Stimulated activated CD8-positive, alpha-beta memory T cell treated with anti-CD3 and anti-CD28 coated beads, Interleukin-15, amount 100 ng/mL, for 24 hours (primary cell): ENCODE data around the gene FBXO31.

Experiments used
- DNase-seq: peaks from one replicate; pipeline ENCODE4 v3.0.0-alpha.2; 2020; ENCODE audit warnings: low read depth

Gene FBXO31

GRCh38 chr16:87309620-87310525, 73.7 kb downstream of the FBXO31 start:
- no peak for DNase-seq

DNA sequence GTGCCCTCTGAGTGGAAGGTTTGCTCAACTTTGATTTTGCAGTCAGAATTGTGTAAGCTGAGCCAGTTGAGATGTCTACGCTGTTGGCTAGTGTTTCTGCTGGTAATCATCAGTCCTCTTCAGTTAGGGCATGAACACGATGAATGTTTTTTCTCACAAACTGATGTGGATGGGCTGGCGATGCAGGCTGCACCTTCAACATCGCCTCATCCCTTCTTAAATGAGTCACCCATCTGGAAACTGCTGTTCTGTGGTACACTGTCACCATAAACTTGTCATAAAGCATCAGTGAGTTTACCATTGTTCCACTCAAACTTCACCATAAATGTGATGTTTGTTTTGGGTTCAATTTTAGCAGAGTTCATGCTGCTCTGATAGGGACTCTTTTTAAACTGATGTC, 74.8 kb downstream of the FBXO31 start:
- DNase-seq, result no peak

DNA sequence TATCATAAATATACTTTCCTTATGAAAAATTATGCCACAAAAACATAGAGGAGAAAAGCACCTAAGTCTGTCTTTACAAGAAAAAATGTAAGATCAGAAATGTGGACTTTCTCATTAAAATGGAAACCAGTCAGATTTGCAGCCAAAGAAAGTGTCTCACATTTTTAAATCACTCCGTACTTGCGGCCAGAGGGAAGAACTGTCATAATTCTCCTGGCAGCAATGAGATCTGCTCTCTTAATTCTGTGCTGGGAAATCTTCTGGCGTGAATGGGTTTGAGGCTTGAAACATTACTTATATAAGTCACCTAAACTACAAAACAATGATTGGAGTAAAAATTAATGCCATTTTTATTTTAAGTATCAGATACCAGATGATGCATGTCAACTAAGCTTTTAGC, 77.1 kb downstream of the FBXO31 start:
- DNase-seq, result no peak

- DNase-seq, result no peak
Observed at GRCh38 chr16:87305505-87306391, 77.8 kb downstream of the FBXO31 start.

GRCh38 chr16:87304951-87305350, 78.6 kb downstream of the FBXO31 start:
- no peak for DNase-seq

GRCh38 chr16:87303962-87304521, 79.5 kb downstream of the FBXO31 start:
- no peak for DNase-seq

DNA sequence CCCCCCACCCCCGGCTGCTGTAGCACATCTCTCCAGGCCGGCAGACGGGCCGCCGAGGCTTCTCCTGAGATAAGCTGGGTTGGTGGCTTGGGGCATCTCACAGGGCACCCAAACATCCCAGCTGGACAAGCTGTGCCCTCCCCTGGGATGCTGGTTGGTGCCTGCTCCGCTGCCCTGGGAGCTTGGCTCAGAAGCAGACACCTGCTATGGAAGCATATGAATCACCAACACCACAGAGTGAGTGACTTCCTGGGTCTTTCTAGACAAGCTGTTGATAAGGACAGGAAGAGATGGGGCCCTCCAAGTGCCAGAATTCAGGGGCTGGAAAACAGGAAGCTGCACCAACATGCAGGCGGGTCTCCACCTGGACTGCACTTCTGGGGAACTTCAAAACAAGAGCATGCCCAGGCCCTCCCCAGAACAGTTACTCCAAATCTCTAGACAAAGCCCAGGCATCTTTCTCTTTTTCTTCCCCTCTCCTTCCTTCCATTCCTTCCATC, 80.1 kb downstream of the FBXO31 start:
- no peak for DNase-seq

GRCh38 chr16:87298857-87299465, 84.6 kb downstream of the FBXO31 start:
- no peak for DNase-seq

DNA sequence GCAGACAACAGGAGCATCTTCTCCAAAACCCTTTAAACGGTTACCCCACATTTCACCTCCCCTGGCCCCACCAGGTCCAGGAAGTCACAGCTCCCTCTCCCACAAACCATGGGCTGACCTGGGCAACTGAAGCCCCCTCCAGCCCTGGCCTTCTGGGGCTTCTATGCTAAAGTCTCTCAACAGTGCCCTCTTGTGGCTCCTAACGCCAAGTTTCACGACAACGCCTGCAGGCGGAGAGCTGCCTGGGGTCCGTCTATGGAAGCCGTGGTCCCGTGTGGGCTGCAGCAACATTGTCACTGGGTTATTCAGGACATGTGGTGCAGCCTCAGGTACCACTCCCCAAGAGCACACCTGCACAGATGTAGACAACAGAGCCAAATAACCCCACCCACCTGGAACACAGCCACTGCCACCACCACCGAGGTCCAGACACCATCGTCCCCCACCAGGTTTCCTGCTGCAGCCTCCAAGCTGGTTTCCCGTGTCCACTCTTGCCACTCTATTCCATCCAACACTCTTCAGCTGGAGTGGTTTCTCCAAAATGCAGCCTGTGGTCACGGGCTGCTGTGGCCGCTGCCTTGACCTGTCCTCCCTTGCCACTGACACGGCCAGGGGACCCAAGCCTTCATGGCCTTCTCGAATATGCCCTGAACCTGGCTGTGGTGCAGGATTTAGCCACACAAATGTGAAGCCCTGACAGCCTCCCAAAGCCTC, 85.5 kb downstream of the FBXO31 start:
- no peak for DNase-seq

DNA sequence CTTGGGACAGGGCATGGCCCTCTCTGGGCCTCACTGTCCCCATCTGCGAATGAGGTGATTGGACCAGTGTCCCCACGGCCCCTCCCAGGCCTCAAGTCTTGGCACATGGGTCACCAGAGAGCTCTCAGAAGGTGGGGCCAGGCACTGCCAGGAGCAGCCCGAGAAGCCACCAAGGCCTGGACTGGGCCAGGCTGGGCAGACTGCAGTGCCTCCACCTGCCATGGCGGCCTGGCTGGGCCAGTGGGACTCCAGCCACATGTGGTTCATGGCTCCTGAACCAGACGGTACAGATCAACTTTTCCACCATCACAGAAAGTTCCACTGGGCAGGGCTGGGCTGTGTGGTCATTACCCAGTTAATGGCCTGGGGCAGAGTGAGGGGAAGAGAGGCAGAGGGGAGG, 86.2 kb downstream of the FBXO31 start:
- DNase-seq, result no peak

DNA sequence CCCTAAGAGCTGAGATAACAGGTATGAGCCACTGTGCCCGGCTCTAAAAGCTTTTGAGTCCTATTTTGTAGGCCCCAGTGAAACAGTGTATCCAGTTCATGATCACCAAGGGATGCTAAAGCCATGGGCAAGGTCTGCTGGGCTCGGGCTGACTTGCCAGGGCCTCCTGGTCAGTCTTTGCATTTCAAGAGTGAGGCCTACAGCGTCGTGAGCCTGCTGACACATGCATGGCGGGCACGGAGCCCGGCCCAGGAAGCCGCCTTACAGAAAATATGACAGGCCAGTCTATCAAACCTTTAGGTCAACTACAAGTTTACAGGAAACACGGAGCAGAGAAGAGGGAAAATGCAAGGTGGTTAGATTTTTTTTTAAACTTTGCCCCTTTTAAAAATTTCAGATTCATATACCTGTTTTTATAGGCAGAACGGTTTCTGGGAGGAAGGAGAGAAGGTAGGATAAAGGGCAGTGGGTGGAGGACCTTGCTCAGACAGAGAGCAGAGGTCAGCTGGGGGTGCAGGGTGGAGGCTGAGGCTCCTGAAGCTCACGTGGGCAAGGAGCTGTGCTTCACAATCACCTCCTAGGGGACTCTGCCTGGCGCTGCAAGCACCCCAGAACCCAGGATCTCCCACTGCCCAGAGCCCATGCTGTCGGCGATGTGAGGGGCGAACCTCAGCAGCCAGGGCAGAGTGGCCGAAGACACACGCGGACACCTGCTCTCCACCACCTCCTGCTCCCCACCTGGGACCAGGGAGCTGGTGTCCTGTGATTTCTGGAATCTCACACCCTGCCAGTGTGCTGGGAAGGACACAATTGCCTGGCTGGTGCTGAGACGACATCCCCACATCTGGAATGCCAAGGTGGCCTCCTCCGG, 87.7 kb downstream of the FBXO31 start:
- no peak for DNase-seq

DNA sequence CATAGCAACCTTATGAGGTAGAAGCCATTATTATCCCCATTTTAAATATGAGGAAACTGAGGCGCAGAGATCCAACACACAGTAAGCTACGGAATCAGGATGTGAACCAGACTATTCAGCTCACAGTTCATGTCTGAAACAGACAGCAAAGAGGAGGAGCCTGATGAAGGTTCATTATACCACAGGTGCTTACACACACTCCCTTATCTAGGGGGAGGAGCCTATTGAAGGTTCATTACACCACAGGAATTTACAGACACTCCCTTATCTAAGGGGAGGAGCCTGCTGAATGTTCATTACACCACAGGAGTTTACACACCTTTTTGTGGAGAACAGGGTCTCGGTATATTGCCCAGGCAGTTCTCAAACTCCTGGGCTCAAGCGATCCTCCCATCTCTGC, 88.3 kb downstream of the FBXO31 start:
- no peak for DNase-seq

DNA sequence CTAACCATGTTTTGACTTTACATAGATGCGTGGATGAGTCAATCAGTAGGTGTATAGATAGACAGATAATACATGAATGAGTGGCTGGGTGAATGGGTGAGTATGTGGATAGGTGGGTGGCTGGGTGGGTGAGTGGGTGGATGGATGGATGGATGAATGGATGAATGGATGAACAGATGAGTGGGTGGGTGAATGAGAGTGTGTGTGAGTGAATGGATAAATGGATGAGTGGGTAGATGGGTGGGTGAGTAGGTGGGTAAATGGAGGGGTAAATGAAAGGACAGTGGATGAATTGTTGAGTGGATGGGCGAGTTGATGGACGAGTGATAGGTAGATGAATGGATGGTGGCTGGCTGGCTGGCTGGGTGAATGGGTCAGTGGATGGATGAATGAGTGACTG, 89.6 kb downstream of the FBXO31 start:
- no peak for DNase-seq

DNA sequence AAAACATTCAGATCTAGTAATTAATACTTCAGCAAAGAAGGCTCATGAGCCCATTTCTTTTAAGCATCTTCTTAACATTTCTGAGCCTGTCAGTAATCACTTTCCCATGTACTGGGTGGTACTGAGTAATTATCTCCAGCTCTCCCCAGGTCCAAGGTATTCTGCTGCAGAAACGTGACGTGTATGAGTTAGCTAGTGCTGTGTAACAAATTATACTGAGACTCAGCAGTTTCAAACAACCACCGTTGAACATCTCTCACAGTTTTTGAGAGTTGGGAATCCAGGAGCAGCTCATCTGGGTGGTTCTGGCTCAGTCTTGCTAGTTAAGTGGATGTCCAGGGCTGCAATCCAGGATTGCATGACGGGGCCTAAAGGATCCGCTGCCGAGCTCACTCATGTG, 91.6 kb downstream of the FBXO31 start:
- DNase-seq, result no peak

DNA sequence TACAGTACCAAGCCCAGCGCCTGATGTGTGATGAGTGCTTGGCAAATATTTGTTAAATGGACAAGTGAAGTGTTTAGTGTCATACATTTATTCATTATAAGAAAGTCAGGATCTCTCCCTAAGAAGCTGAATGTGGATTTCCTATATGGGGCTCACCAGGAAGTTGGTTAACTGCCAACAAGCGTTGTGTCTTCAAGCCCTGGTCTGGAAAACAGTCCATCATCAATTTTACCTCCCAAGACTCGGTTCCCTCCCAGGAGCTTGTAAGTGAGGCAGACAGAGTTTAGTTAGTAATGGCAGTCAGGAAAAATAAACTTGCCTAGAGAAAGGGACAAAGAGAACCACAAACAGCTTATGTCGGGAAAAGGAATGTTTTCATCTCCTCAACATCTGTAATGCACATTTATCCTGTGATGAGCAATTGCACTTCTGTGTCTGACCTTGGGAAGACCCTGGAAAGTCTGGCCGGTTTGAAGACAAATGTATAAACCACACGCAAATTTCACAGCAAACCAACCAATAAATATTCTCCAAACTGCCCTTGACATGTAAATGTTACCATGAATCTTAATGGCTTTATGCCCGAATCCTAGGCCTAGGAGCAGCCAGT, 94.7 kb downstream of the FBXO31 start:
- DNase-seq, result no peak

DNA sequence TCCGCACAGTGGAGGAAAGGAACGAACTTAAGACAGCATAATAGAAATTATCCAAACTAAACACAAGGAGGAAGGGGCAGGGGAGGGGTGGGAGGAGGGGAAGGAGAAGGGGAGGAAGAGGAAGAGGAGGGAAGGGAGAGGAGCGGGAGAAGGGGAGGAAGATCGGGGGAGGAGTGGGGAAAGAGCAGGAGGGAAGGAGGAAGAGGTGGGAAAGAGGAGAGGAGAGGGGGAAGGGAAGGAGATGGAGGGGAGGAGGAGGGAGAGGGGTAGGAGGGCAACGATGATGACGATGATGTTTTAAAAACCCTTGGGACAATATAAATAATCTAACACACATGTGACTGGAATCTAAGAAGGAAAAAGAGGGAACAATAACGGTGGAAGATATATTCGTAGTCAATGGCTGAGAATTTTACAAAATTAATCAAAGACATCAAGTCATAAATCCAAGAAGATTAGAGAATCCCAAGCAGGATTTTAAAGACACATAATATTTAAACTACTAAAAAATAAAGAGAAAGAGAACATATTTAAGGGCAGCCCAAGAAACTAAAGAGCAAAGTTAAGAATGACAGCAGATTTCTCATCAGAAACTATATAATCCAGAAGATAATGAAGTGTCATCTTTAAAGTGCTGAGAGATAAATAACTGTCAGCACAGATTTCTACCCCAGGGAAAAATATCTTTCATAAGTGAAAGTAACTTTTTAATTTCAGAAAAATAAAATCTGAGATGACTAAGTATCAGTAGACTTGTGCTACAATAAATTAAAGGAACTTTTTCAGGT, 96.5 kb downstream of the FBXO31 start:
- no peak for DNase-seq

GRCh38 chr16:87284183-87284582, 99.4 kb downstream of the FBXO31 start:
- no peak for DNase-seq

DNA sequence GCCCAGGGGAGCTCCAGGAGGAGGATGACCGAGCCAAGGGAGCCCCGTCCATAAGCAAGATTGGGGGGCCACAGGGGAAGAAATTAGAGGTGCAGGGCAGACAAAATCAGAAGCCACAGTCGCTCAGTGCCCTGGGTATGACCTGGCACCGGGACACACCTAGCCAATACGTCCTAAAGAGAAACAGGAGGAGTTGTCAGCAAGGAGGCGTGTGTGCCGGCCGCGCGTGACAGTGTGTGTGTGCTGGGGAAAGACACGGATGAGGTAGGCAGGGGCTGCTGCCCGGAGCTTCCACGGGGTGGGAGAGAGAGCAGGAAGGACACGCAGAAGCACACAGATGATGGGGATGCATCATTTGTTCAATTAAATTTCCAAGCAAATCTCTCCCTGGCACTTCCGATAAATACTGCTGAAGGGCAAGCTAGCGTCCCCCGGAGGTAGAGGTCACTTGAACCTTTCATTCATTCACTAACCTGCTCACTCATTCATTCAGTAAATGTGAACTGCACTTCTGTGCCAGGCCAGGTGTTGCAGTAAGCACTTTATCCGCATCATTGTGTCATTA, 104.4 kb downstream of the FBXO31 start:
- DNase-seq, result no peak
